A549 (cell line): Measurements from ENCODE around the gene BRI3.

Experiments
- BHLHE40 ChIP-seq: IDR thresholded peaks from 2 replicates; pipeline ENCODE4 v1.6.1; 2012; ENCODE audit warnings: low read depth, low read length, inconsistent platforms
- CBX2 ChIP-seq: fragments of 200-600 bp; sonication (generic); IDR thresholded peaks from 2 replicates; pipeline ENCODE4 v1.6.1; 2016; ENCODE audit warnings: low read depth, mild to moderate bottlenecking, borderline replicate concordance
- CHD4 ChIP-seq: fragments of 200-600 bp; sonication (generic); IDR thresholded peaks from 2 replicates; pipeline ENCODE4 v1.6.1; 2016; ENCODE audit warnings: antibody characterized with exemption, mild to moderate bottlenecking, borderline replicate concordance
- CTCF ChIP-seq: fragments of >200 bp; sonication (Bioruptor Twin); formaldehyde crosslinking; IDR thresholded peaks from 3 replicates; pipeline ENCODE4 v1.5.1; 2016
- JUN ChIP-seq, 2 experiments: fragments of >200 bp; sonication (Bioruptor Twin); formaldehyde crosslinking; IDR thresholded peaks; 2 replicates in 1 of 2; 3 replicates in 1 of 2; pipeline ENCODE4 v1.6.1; 2016 to 2017
- JUNB ChIP-seq: fragments of >200 bp; sonication (Bioruptor Twin); formaldehyde crosslinking; IDR thresholded peaks from 2 replicates; pipeline ENCODE4 v1.6.1; 2016
- KDM5A ChIP-seq: fragments of 200-600 bp; sonication (generic); IDR thresholded peaks from 2 replicates; pipeline ENCODE4 v1.6.1; 2016; ENCODE audit warnings: antibody characterized with exemption, mild to moderate bottlenecking
- POLR2A ChIP-seq: IDR thresholded peaks from 2 replicates; pipeline ENCODE4 v1.6.1; 2012; ENCODE audit warnings: mild to moderate bottlenecking, low read length
- RAD21 ChIP-seq, 2 experiments: fragments of >200 bp in 1 of 2; sonication (Bioruptor Twin) in 1 of 2; formaldehyde crosslinking in 1 of 2; IDR thresholded peaks in 1 of 2; conservative IDR thresholded peaks in 1 of 2; 2 replicates in 1 of 2; 3 replicates in 1 of 2; pipeline ENCODE4 v1.6.1; 2012 to 2018; ENCODE audit warnings: inconsistent platforms in 1 of 2
- REST ChIP-seq: fragments of 200-600 bp; sonication (generic); IDR thresholded peaks from 2 replicates; pipeline ENCODE4 v1.6.1; 2016; ENCODE audit warnings: antibody characterized with exemption, mild to moderate bottlenecking, moderate library complexity
- RFX5 ChIP-seq: fragments of 450-650 bp; IDR thresholded peaks from 2 replicates; pipeline ENCODE4 v1.7.1; 2014; ENCODE audit warnings: antibody characterized with exemption, mild to moderate bottlenecking, moderate library complexity
- SMC3 ChIP-seq: fragments of >200 bp; sonication (Bioruptor Twin); formaldehyde crosslinking; IDR thresholded peaks from 3 replicates; pipeline ENCODE4 v1.6.1; 2018; ENCODE audit warnings: inconsistent platforms
- TP53 ChIP-seq: fragments of 250-450 bp; sonication (Bioruptor Pico); IDR thresholded peaks from 2 replicates; pipeline ENCODE4 v1.5.0; 2021; ENCODE audit warnings: mild to moderate bottlenecking, moderate library complexity

GRCh38 chr7:98329100-98329790 lies 47.8 kb downstream of the BRI3 start:
- TF ChIP-seq KDM5A (no peak), RFX5 (no peak), CTCF (no peak), POLR2A (no peak), BHLHE40 (no peak), SMC3 (no peak), JUNB (no peak), CHD4 (no peak), REST (no peak), RAD21 (conservative IDR thresholded peaks at IDR 0.05 in 1 of 2, IDR thresholded peaks at IDR 0.05 in 1 of 2) (no peak), JUN (IDR thresholded peaks at IDR 0.05) (no peak), CBX2 (no peak), TP53 (CRISPR knock-in tag) (no peak)
